Stimulated activated CD8-positive, alpha-beta memory T cell treated with anti-CD3 and anti-CD28 coated beads, Interleukin-4, amount 100 ng/mL, for 48 hours (primary cell): Measurements from ENCODE around the gene COMMD2.

Experiments used
- DNase-seq: peaks from one replicate; pipeline ENCODE4 v3.0.0-alpha.2; 2020

Gene COMMD2

DNA sequence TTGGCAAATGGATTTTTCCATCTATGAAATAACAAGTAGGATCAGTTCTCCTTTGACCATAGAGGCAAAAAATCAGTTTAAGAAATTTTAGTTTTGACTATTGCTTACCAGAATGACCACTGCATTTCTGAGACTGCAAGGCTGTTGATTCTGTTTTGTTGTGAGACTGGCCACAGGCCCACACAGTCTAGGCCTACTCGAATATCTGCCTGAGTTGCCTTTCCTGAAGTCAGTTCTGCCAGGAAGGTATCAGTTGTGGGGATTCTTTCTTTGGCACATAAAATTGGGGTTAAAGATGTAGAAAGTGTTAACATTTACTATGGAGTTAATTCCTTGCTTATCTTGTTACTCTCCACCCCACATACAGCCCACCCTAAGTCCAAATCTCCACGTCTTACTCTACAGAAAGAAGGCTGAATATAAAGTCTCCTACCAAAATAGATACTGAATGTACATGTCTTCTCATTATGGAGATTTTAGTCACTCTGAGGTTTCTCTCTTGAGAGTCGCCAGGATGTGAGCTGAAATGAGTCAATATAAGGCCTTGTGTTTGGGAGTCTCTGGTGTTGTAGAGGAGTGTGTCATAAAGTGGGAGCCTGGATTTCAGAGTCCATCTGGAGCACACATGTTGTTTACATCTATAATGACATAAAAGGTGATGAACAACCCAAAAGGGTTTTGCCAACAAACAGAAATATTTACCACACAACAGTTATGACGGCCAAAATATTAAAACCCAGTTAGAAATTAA, 49.4 kb downstream of the COMMD2 start:
- DNase-seq = no peak

DNA sequence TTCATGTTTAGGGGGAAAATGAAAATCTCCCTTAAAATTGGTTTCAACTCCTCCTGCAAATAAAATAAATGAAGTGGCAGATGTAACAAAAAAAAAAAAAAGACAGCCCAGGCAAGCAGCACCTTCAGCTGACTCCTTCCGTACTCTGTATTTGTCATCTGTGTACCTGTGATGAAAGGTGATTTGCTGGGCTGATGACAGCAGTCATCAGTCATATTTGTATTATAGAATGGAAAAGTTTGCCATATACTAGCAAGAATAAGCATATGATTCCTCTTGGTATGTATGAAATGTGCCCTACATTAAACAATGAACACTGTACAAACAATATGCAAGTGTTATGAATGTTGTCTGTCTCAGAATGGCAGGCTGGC, 50.3 kb downstream of the COMMD2 start:
- no peak for DNase-seq

DNA sequence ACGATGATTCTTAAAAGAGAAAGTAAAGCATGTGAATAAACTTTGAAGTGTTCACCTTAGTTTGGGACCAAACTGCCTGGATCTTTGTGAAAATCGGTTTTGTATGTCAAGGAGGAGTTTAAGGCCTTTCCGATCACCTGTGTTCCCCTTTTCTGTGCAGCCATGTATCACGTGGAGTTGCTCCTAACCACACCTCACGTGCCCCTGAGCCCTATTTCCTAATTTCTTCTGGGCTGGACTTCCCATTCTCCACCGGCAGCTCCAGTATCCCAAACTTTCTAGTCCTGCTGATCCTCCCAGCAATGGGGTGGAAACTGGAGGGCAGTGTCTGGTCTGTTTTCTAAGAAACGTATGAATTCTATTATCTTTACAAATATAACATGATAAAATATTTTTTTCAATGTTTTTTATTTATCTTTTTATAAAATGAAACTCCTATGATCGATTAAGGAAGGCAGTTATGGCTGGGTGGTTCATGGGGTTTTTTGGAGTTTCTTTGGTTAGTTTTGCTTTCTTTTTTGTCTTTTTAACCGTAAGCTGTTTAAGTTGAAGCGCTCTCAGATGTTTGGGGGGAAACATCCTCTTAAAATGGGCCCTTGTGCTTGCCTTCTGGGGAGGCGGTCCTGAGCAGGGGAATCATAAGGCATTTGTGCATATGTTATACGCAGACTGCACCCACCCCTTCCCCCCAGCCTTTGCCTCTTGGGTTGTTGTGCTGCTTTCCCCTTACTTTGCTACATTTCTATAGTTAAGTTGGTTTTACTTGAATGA, 50.9 kb downstream of the COMMD2 start:
- peak; percentile 48 for DNase-seq
